Ascending aorta (tissue), 2 donors: ENCODE data around the gene RTRAF. TPM values are rescaled to one million over a fixed set of nuclear protein-coding genes. Genes with fewer than 3 reads are reported as not detected.
A peak's percentile ranks its signal among the peaks of the same experiment; 100 is the strongest.

Experiments used
- DNase-seq, 2 donors: peaks; one replicate each; pipeline ENCODE4 v3.0.0-alpha.2; 2019; ENCODE audit warnings: low spot score in 2 of 2
- H3K27ac ChIP-seq, 2 donors: fragments of 200-600 bp; sonication (generic); one replicate each; pipeline ENCODE4 v1.5.1; 2016 to 2017; ENCODE audit warnings: mild to moderate bottlenecking in 1 of 2
- H3K27me3 ChIP-seq: fragments of 200-600 bp; sonication (generic); one replicate; pipeline ENCODE4 v1.5.1; 2017
- H3K36me3 ChIP-seq, 2 donors: fragments of 200-600 bp; sonication (generic); one replicate each; pipeline ENCODE4 v1.5.1; 2016
- H3K4me1 ChIP-seq, 2 donors: fragments of 200-600 bp; sonication (generic); one replicate each; pipeline ENCODE4 v1.5.1; 2016 to 2017; ENCODE audit warnings: mild to moderate bottlenecking in 1 of 2
- H3K4me3 ChIP-seq, 2 donors: fragments of 200-600 bp; sonication (generic); one replicate each; pipeline ENCODE4 v1.5.1; 2016 to 2017; ENCODE audit warnings: mild to moderate bottlenecking in 1 of 2
- H3K9me3 ChIP-seq, 2 donors: fragments of 200-600 bp; sonication (generic); one replicate each; pipeline ENCODE4 v1.5.1; 2016
- CTCF ChIP-seq, 3 experiments: fragments of 200-600 bp in 2 of 3; fragments of 450-650 bp in 1 of 3; sonication (generic) in 2 of 3; IDR thresholded peaks; one replicate each; pipeline ENCODE4 v1.5.1; 2016 to 2019; ENCODE audit warnings: antibody characterized with exemption in 3 of 3, mild to moderate bottlenecking in 1 of 3, moderate library complexity in 1 of 3
- intact Hi-C: fragments of 100-400 bp; cut with DNase I; formaldehyde crosslinking; loops from one replicate; pipeline ENCODE4 v1.15.1; 2023
- total RNA-seq: library from RNA; depleted of rRNA; stranded (reverse); fragments of >200 nt; gene quantifications from one replicate; pipeline ENCODE4 v1.1.0, GENCODE V29; 2016

Gene RTRAF
- total RNA-seq, 1 donor from 2014 or later: 15.3 TPM

- no peak overlapping the region for H3K4me3 ChIP-seq
- no peak for TF ChIP-seq CTCF (IDR thresholded peaks at IDR 0.05)
- intact Hi-C loops: no loop called here
- peak overlapping the region; percentile 11 to 33 for H3K27ac ChIP-seq
- no peak for DNase-seq
- H3K27me3 ChIP-seq: no peaks in the 10 kb centered on the region
- H3K9me3 ChIP-seq: no peaks in the 10 kb centered on the region
- H3K36me3 ChIP-seq: no peaks in the 10 kb centered on the region
- H3K4me1 ChIP-seq: peaks cover 0 to 7% of the 10 kb centered on the region in 2 donors
Observed at GRCh38 chr14:52026017-52026660, 36.8 kb downstream of the RTRAF start.

DNA sequence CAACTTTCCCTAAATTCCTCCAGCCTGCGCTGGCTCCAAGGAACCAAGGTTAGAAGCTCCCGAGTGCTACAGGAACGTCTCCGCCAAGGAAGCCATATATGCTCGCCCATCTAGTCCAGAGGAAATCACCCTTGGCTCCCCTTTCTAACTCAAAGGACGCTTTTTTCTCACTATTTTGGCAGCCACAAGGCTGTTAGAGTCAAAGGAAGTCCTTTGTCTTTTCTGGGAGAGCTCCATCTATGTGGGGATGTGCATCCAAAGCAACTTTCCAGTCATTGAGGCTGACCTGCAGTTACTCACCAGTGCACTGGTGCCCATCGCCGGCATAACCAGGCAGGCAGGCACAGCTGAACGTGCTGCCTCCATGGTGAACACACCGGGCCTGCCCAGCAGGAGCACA lies 37.6 kb downstream of the RTRAF start:
- Histone ChIP-seq H3K27ac (no peak overlapping the region), H3K36me3 (no peaks in the 10 kb centered on the region), H3K4me3 (no peak overlapping the region), H3K27me3 (no peaks in the 10 kb centered on the region), H3K4me1 (peaks cover 0 to 12% of the 10 kb centered on the region in 2 donors), H3K9me3 (no peaks in the 10 kb centered on the region)
- DNase-seq: no peak
- intact Hi-C loops: no loop called here
- TF ChIP-seq CTCF (IDR thresholded peaks at IDR 0.05): no peak

GRCh38 chr14:52029881-52030280 lies 40.5 kb downstream of the RTRAF start:
- H3K27ac ChIP-seq: no peak overlapping the region
- intact Hi-C loops: loop anchor here (5.0 kb wide), 1 partner anchor 37 kb away; the partner anchor contains the start of gene NID2

DNA sequence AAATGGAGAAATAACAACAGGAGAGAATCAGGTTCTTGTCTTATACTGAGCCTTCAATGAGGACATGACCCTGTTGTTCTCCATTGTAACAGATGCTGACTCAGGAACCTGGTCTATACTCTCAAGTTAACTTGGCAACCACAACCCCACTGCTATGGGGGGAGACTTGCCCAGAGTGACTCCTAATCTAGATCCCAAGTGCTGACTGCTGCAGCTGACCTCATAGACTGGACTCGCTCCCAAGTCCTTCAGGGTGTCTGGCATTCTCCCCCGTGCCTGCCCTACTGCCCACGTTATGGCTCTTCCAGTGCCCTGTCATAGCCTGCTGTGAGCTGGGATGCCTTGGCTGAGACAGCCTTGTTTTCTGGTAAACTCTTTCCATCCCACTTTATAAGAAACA lies 42.4 kb downstream of the RTRAF start:
- Histone ChIP-seq H3K27ac (peak overlapping the region; percentile 41 to 68), H3K4me1 (peaks cover 0 to 11% of the 10 kb centered on the region in 2 donors), H3K9me3 (no peaks in the 10 kb centered on the region), H3K36me3 (no peaks in the 10 kb centered on the region), H3K27me3 (no peaks in the 10 kb centered on the region), H3K4me3 (peak overlapping the region in 1 of 2 donors; percentile 3)
- TF ChIP-seq CTCF (IDR thresholded peaks at IDR 0.05): no peak
- intact Hi-C loops: loop anchor here (2.0 to 5.0 kb wide), 2 partner anchors 36 to 43 kb away; partner anchors contain the start of genes NID2 and RTRAF
- DNase-seq: peak; percentile 53 to 90

More at GRCh38 chr14:52029881-52030280, 40.5 kb downstream of the RTRAF start:
- no peaks in the 10 kb centered on the region for H3K9me3 ChIP-seq
- peaks cover 0 to 18% of the 10 kb centered on the region in 2 donors for H3K4me1 ChIP-seq
- no peaks in the 10 kb centered on the region for H3K27me3 ChIP-seq
- no peaks in the 10 kb centered on the region for H3K36me3 ChIP-seq
- TF ChIP-seq CTCF (IDR thresholded peaks at IDR 0.05): no peak
- no peak for DNase-seq
- H3K4me3 ChIP-seq: no peak overlapping the region

- Histone ChIP-seq H3K27ac (peak overlapping the region; percentile 41 to 68), H3K9me3 (no peaks in the 10 kb centered on the region), H3K4me1 (peaks cover 0 to 11% of the 10 kb centered on the region in 2 donors), H3K4me3 (peak overlapping the region in 1 of 2 donors; percentile 3), H3K27me3 (no peaks in the 10 kb centered on the region), H3K36me3 (peaks cover 0 to 4% of the 10 kb centered on the region in 2 donors)
- peak in 1 of 2 donors; percentile 19 for DNase-seq
- intact Hi-C loops: loop anchor here (2.0 to 5.0 kb wide), 2 partner anchors 35 to 44 kb away; partner anchors contain the start of genes NID2 and RTRAF
- TF ChIP-seq CTCF (IDR thresholded peaks at IDR 0.05): no peak
Observed at GRCh38 chr14:52032204-52032801, 43.0 kb downstream of the RTRAF start.
